Endothelial cell of umbilical vein (primary cell): Measurements from ENCODE around the gene PIP4K2C. TPM values are rescaled to one million over a fixed set of nuclear protein-coding genes. Genes with fewer than 3 reads are reported as not detected.
"Not testable (repeated sequence)": the region's sequence is repeated elsewhere in the genome, so short reads cannot be mapped to it uniquely, and the experiment has no call there.

Source experiments
- BruUV-seq: library from RNA; stranded (reverse); fragments of 400-500 nt; replicated peaks from 2 replicates; lab custom pipeline; 2021; lab: Mats Ljungman, UMichigan
- CTCF ChIA-PET: fragments of 300-600, 350-600 bp; sonication (Branson Sonifier 250); formaldehyde crosslinking; loops from one replicate; lab custom pipeline; 2021; ENCODE audit warnings: antibody characterized with exemption, inconsistent platforms; lab: Charles Lee
- POLR2A ChIA-PET: fragments of 300-600, 350-600 bp; sonication (Branson Sonifier 250); formaldehyde crosslinking; loops from one replicate; lab custom pipeline; 2021; ENCODE audit warnings: antibody characterized with exemption, inconsistent platforms; lab: Charles Lee
- DNase-seq: peaks from one replicate; pipeline ENCODE4 v3.0.0-alpha.2; 2011; ENCODE audit warnings: low read depth, low spot score
- FAIRE-seq: peaks from 2 replicates; lab custom pipeline; 2011; peaks lifted over from hg19 to GRCh38; lab: Jason Lieb, UNC
- H2AFZ ChIP-seq: 2 replicates; pipeline ENCODE4 v1.6.0; 2012; ENCODE audit warnings: low read depth, low read length, control low read depth, inconsistent platforms
- H3K27ac ChIP-seq: 2 replicates; pipeline ENCODE4 v1.5.1; 2011; ENCODE audit warnings: low read depth, mild to moderate bottlenecking, control low read depth, low read length, moderate library complexity; ENCODE audit not compliant: insufficient read depth
- H3K27me3 ChIP-seq, 2 experiments: 2 replicates each; pipeline versions ENCODE4 v1.6.0 to v1.6.1; 2011; ENCODE audit warnings: low read length in 2 of 2, mixed read lengths in 1 of 2; ENCODE audit not compliant: control insufficient read depth in 2 of 2, insufficient read depth in 2 of 2
- H3K36me3 ChIP-seq, 2 experiments: 2 replicates in 1 of 2; 3 replicates in 1 of 2; pipeline ENCODE4 v1.5.1; 2011; ENCODE audit warnings: low read length in 2 of 2, mild to moderate bottlenecking in 1 of 2, moderate library complexity in 1 of 2; ENCODE audit not compliant: control insufficient read depth in 2 of 2, insufficient read depth in 2 of 2; ENCODE audit errors: extremely low read depth in 1 of 2
- H3K4me1 ChIP-seq: 3 replicates; pipeline ENCODE4 v1.5.1; 2011; ENCODE audit warnings: mild to moderate bottlenecking, low read length; ENCODE audit not compliant: control insufficient read depth, insufficient read depth; ENCODE audit errors: extremely low read depth
- H3K4me2 ChIP-seq: 2 replicates; pipeline ENCODE4 v1.6.1; 2011; ENCODE audit warnings: low read length, control low read depth, mixed read lengths; ENCODE audit not compliant: insufficient read depth
- H3K4me3 ChIP-seq, 3 experiments: fragments of 200-600 bp in 1 of 3; sonication (generic), shearing (Covaris generic) in 1 of 3; replicated peaks in 1 of 3; 2 replicates each; pipeline ENCODE4 v1.5.1; 2011 to 2016; ENCODE audit warnings: control low read depth in 3 of 3, low read length in 3 of 3, mild to moderate bottlenecking in 2 of 3, inconsistent platforms in 1 of 3, low read depth in 1 of 3, moderate library complexity in 1 of 3; ENCODE audit not compliant: insufficient read depth in 1 of 3
- H3K79me2 ChIP-seq: 2 replicates; pipeline ENCODE4 v1.6.0; 2012; ENCODE audit warnings: low read length, inconsistent platforms; ENCODE audit not compliant: control insufficient read depth, insufficient read depth
- H3K9ac ChIP-seq: replicated peaks from 2 replicates; pipeline ENCODE3; 2011; ENCODE audit warnings: low read length, control low read depth; ENCODE audit not compliant: insufficient read depth; ENCODE audit errors: extremely low read depth
- H3K9me1 ChIP-seq: replicated peaks from 3 replicates; pipeline ENCODE4 v1.6.0; 2011; ENCODE audit warnings: mild to moderate bottlenecking, low read length; ENCODE audit not compliant: control insufficient read depth, insufficient read depth; ENCODE audit errors: extremely low read depth
- H3K9me3 ChIP-seq: replicated peaks from 2 replicates; pipeline ENCODE4 v1.5.1; 2012; ENCODE audit warnings: low read length, inconsistent platforms; ENCODE audit not compliant: control insufficient read depth, insufficient read depth
- H4K20me1 ChIP-seq: replicated peaks from 2 replicates; pipeline ENCODE3; 2011; ENCODE audit warnings: mild to moderate bottlenecking, low read length; ENCODE audit not compliant: control insufficient read depth, insufficient read depth; ENCODE audit errors: extremely low read depth
- CTCF ChIP-seq, 2 donors: IDR thresholded peaks; 1 replicate in 1 of 2; 2 replicates in 1 of 2; pipeline ENCODE4 v1.5.1; 2011; ENCODE audit warnings: low read length in 2 of 2, mild to moderate bottlenecking in 2 of 2, moderate library complexity in 2 of 2, control low read depth in 1 of 2, inconsistent platforms in 1 of 2, low read depth in 1 of 2; ENCODE audit not compliant: insufficient read depth in 1 of 2; ENCODE audit errors: extremely low read depth in 1 of 2
- EZH2 ChIP-seq: IDR thresholded peaks from 2 replicates; pipeline ENCODE4 v1.6.1; 2012; ENCODE audit warnings: borderline replicate concordance, low read depth, mild to moderate bottlenecking, moderate library complexity, low read length, inconsistent platforms; ENCODE audit not compliant: severe bottlenecking
- FOS ChIP-seq: IDR thresholded peaks from 2 replicates; pipeline ENCODE4 v1.6.1; 2011; ENCODE audit warnings: mild to moderate bottlenecking, low read length, moderate library complexity, borderline replicate concordance; ENCODE audit not compliant: insufficient read depth
- GATA2 ChIP-seq: IDR thresholded peaks from 2 replicates; pipeline ENCODE4 v1.7.0; 2011; ENCODE audit warnings: low read depth, mild to moderate bottlenecking, moderate library complexity, mixed read lengths, low read length; ENCODE audit not compliant: insufficient read length, insufficient read depth
- JUN ChIP-seq: IDR thresholded peaks from 2 replicates; pipeline ENCODE4 v1.6.1; 2011; ENCODE audit warnings: borderline replicate concordance, low read depth; ENCODE audit not compliant: insufficient read length, insufficient read depth
- MAX ChIP-seq: IDR thresholded peaks from 2 replicates; pipeline ENCODE4 v1.6.1; 2011; ENCODE audit not compliant: insufficient read depth, insufficient read length
- MYC ChIP-seq: IDR thresholded peaks from one replicate; pipeline ENCODE4 v1.6.1; 2011; ENCODE audit warnings: mild to moderate bottlenecking, low read depth, low read length
- POLR2A ChIP-seq: IDR thresholded peaks from 2 replicates; pipeline ENCODE4 v1.6.1; 2012; ENCODE audit warnings: low read depth, mild to moderate bottlenecking, control low read depth, low read length
- POLR2AphosphoS5 ChIP-seq: IDR thresholded peaks from 2 replicates; pipeline ENCODE4 v1.6.1; 2012; ENCODE audit warnings: low read depth, mild to moderate bottlenecking, control low read depth, low read length, moderate library complexity; ENCODE audit not compliant: insufficient read depth
- dilution Hi-C: fragments of 300-500 bp; cut with MboI; formaldehyde crosslinking; loops from one replicate; pipeline ENCODE4 v1.15.0; 2019; ENCODE audit warnings: low sequenced_read_pairs; ENCODE audit not compliant: extremely low pct_ligation_motif_present
- intact Hi-C: fragments of 100-400 bp; cut with micrococcal nuclease; formaldehyde crosslinking; loops from one replicate; pipeline ENCODE4 v1.10.0; 2022
- polyA plus RNA-seq, 4 experiments: library from polyadenylated mRNA; depleted of rRNA in 3 of 4; stranded (reverse) in 3 of 4; unstranded in 1 of 4; fragments of >200 nt; gene quantifications; 2 replicates each; pipeline versions ENCODE4 v1.2.1 to v1.2.3, GENCODE V29; 2011 to 2012; ENCODE audit warnings: missing spikeins in 1 of 4
- total RNA-seq: library from RNA; stranded (reverse); gene quantifications from 2 replicates; pipeline ENCODE4 v1.2.3, GENCODE V29; 2021

The PIP4K2C gene
- total and polyA plus RNA-seq, 2 donors (not counting 3 experiments of a cell fraction or from before 2014, with no cell fraction given) = 10.5 to 11.5 TPM

- H3K9ac ChIP-seq = no peak overlapping the region
- no peak overlapping the region for H3K4me3 ChIP-seq
- no TSS peak for BruUV-seq
- intact Hi-C loops = no loop called here
- no peak for DNase-seq
- H3K4me1 ChIP-seq = no peaks in the 10 kb centered on the region
- H3K79me2 ChIP-seq = no peaks in the 10 kb centered on the region
- no peak overlapping the region for H3K27ac ChIP-seq
- dilution Hi-C loops = no loop called here
- H3K9me3 ChIP-seq = no peaks in the 10 kb centered on the region
- ChIA-PET CTCF (no interaction called here), POLR2A (no interaction called here)
- TF ChIP-seq POLR2A (no peak), MAX (no peak), MYC (no peak), FOS (no peak), GATA2 (no peak), JUN (no peak), POLR2AphosphoS5 (no peak), EZH2 (no peak), CTCF (IDR thresholded peaks at IDR 0.05; ENCODE audit: extremely low read depth in 1 of 2, insufficient read depth in 1 of 2, low read depth in 1 of 2, low read length in 2 of 2) (no peak)
- H2AFZ ChIP-seq = no peak overlapping the region
- no peak for FAIRE-seq
- H3K36me3 ChIP-seq = no peaks in the 10 kb centered on the region
- H3K4me2 ChIP-seq = no peak overlapping the region
- no peaks in the 10 kb centered on the region for H3K9me1 ChIP-seq
- H3K27me3 ChIP-seq = peaks cover 7 to 9% of the 10 kb centered on the region in 2 experiments
- no peaks in the 10 kb centered on the region for H4K20me1 ChIP-seq
Observed at GRCh38 chr12:57560516-57560915, 30.5 kb upstream of the PIP4K2C start.

- intact Hi-C loops, H3K27me3 ChIP-seq, DNase-seq, H3K36me3 ChIP-seq, H3K4me3 ChIP-seq, FAIRE-seq, H3K27ac ChIP-seq, dilution Hi-C loops, H3K79me2 ChIP-seq, H4K20me1 ChIP-seq, H3K4me1 ChIP-seq, POLR2A ChIA-PET, H3K9me1 ChIP-seq, H3K9ac ChIP-seq, H2AFZ ChIP-seq, H3K9me3 ChIP-seq, BruUV-seq, H3K4me2 ChIP-seq: not testable (repeated sequence)
- CTCF ChIA-PET = interaction anchor here (0.6 kb wide), 1 partner anchor 22 kb away, joined by 3 read pairs; no protein-coding TSS in a partner anchor
Observed at GRCh38 chr12:57561117-57561516, 29.9 kb upstream of the PIP4K2C start.
